GM18505 (cell line): ENCODE results near the gene SLC7A8.

ENCODE experiments used
- ATAC-seq: cut with Tn5 transposase; IDR thresholded peaks from one replicate; pipeline ENCODE4 v1.9.1; 2021; ENCODE audit not compliant: unreplicated experiment
- POLR2A ChIP-seq: IDR thresholded peaks from 4 replicates; pipeline ENCODE4 v1.6.1; 2011; ENCODE audit warnings: borderline replicate concordance; ENCODE audit not compliant: insufficient read depth, insufficient read length; ENCODE audit errors: extremely low read depth

Gene SLC7A8

GRCh38 chr14:23195552-23196101, 12.2 kb upstream of the SLC7A8 start:
- TF ChIP-seq POLR2A = no peak
- no peak for ATAC-seq

- no peak for TF ChIP-seq POLR2A
- ATAC-seq = no peak
These were observed 10.0 kb upstream of the SLC7A8 start for GRCh38 chr14:23193432-23193831.

- no peak for TF ChIP-seq POLR2A
- ATAC-seq = no peak
These were observed 4.5 kb upstream of the SLC7A8 start for GRCh38 chr14:23187925-23188324.

- no peak for ATAC-seq
- TF ChIP-seq POLR2A = no peak
These were observed 3.6 kb upstream of the SLC7A8 start for GRCh38 chr14:23186913-23187654.

- TF ChIP-seq POLR2A = no peak
- ATAC-seq = no peak
These were observed 1.6 kb upstream of the SLC7A8 start for GRCh38 chr14:23185063-23185462.

- no peak for TF ChIP-seq POLR2A
- no peak for ATAC-seq
These were observed 346 bp downstream of the SLC7A8 start for GRCh38 chr14:23183158-23183470.

GRCh38 chr14:23182372-23183157, 895 bp downstream of the SLC7A8 start:
- ATAC-seq = no peak
- no peak for TF ChIP-seq POLR2A

- no peak for TF ChIP-seq POLR2A
- no peak for ATAC-seq
These were observed 1.5 kb downstream of the SLC7A8 start for GRCh38 chr14:23181946-23182345.

- ATAC-seq = no peak
- no peak for TF ChIP-seq POLR2A
These were observed 2.0 kb downstream of the SLC7A8 start for GRCh38 chr14:23181453-23181852.

- ATAC-seq = no peak
- TF ChIP-seq POLR2A = no peak
These were observed 6.3 kb downstream of the SLC7A8 start for GRCh38 chr14:23177181-23177580.

GRCh38 chr14:23175823-23176222, 7.6 kb downstream of the SLC7A8 start:
- TF ChIP-seq POLR2A = no peak
- no peak for ATAC-seq

- ATAC-seq = no peak
- no peak for TF ChIP-seq POLR2A
These were observed 8.9 kb downstream of the SLC7A8 start for GRCh38 chr14:23174296-23175184.

GRCh38 chr14:23173796-23174195, 9.7 kb downstream of the SLC7A8 start:
- no peak for ATAC-seq
- TF ChIP-seq POLR2A = no peak
